Esophagus muscularis mucosa (tissue), 3 donors: ENCODE data around the gene SQSTM1.

ENCODE experiments used
- CTCF ChIP-seq, 3 experiments: fragments of 200-600 bp in 2 of 3; fragments of 450-650 bp in 1 of 3; sonication (generic) in 2 of 3; IDR thresholded peaks; one replicate each; pipeline ENCODE4 v1.5.1; 2017 to 2019; ENCODE audit warnings: antibody characterized with exemption in 3 of 3, mild to moderate bottlenecking in 2 of 3, moderate library complexity in 1 of 3
- POLR2A ChIP-seq: fragments of 450-650 bp; IDR thresholded peaks from one replicate; pipeline ENCODE4 v1.6.1; 2017; ENCODE audit warnings: antibody characterized with exemption, moderate library complexity, mild to moderate bottlenecking, low read depth
- POLR2AphosphoS5 ChIP-seq, 2 donors: sonication (generic); formaldehyde crosslinking; IDR thresholded peaks; one replicate each; pipeline ENCODE4 v1.6.1; 2017; ENCODE audit warnings: antibody characterized with exemption in 2 of 2

- TF ChIP-seq CTCF (IDR thresholded peaks at IDR 0.05): no peak
- no peak for TF ChIP-seq POLR2A
- no peak for TF ChIP-seq POLR2AphosphoS5 (IDR thresholded peaks at IDR 0.05)
These were observed 45.0 kb downstream of the SQSTM1 start for GRCh38 chr5:179865491-179866240.
